AG09309 (cell line): Measurements from ENCODE around the gene VWA5B1.

ENCODE experiments used
- DNase-seq: peaks from one replicate; pipeline ENCODE4 v3.0.0-alpha.2; 2010; ENCODE audit warnings: low read depth
- H3K4me3 ChIP-seq: 2 replicates; pipeline ENCODE4 v1.5.1; 2011; ENCODE audit warnings: mild to moderate bottlenecking, low read depth, low read length, moderate library complexity; ENCODE audit not compliant: control insufficient read depth
- TF ChIP-seq, protein P1 (sequence below): IDR thresholded peaks from 2 replicates; pipeline ENCODE4 v1.5.1; 2011; ENCODE audit warnings: mild to moderate bottlenecking, low read depth, low read length, inconsistent platforms; ENCODE audit not compliant: insufficient read depth, control insufficient read depth; ENCODE audit errors: missing control alignments

VWA5B1 gene

GRCh38 chr1:20386323-20387081 lies 95.8 kb downstream of the VWA5B1 start:
- no peak overlapping the region for H3K4me3 ChIP-seq
- TF ChIP-seq, protein P1, sequence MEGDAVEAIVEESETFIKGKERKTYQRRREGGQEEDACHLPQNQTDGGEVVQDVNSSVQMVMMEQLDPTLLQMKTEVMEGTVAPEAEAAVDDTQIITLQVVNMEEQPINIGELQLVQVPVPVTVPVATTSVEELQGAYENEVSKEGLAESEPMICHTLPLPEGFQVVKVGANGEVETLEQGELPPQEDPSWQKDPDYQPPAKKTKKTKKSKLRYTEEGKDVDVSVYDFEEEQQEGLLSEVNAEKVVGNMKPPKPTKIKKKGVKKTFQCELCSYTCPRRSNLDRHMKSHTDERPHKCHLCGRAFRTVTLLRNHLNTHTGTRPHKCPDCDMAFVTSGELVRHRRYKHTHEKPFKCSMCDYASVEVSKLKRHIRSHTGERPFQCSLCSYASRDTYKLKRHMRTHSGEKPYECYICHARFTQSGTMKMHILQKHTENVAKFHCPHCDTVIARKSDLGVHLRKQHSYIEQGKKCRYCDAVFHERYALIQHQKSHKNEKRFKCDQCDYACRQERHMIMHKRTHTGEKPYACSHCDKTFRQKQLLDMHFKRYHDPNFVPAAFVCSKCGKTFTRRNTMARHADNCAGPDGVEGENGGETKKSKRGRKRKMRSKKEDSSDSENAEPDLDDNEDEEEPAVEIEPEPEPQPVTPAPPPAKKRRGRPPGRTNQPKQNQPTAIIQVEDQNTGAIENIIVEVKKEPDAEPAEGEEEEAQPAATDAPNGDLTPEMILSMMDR: no peak

GRCh38 chr1:20389571-20389970 lies 98.9 kb downstream of the VWA5B1 start:
- TF ChIP-seq, protein P1: no peak
- DNase-seq: no peak
- H3K4me3 ChIP-seq: no peak overlapping the region

More at GRCh38 chr1:20386323-20387081, 95.8 kb downstream of the VWA5B1 start:
- no peak for DNase-seq

DNA sequence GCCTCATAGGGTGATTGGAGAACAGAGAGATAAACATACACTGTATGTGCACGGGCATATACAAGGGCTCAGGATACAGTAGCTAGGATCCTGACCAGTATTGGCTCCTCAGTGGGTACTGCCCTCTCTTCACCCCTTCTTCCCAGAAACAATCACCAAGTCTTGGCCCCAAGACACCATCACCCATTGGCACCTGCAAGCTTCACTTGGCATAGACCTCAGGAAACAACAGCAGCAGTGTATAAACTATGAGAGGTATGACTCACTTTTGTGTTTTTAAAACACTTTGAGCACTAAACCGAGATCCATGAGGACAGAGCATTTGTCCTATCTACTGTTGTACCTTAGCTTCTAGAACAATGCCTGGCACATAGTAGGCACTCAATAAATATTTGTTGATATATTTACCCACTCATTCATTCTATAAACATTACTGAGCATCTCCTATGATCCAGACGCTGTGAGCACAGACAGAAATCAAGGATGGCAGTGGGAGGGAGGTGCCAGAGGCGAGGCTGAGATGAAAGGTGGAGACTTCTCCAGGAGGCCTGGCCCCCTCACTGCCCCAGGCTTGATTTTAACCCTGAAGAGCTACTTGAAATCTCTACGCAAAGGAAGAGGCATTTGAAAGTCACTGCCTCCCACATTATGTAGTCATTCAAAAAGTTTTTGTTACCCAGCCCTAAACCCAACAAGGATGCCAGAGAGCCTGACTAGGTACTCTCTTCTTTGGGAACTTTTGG lies 100.1 kb downstream of the VWA5B1 start:
- DNase-seq: no peak
- TF ChIP-seq, protein P1: no peak
- no peak overlapping the region for H3K4me3 ChIP-seq

GRCh38 chr1:20395255-20395654 lies 104.6 kb downstream of the VWA5B1 start:
- TF ChIP-seq, protein P1: no peak
- H3K4me3 ChIP-seq: no peak overlapping the region
- DNase-seq: no peak

DNA sequence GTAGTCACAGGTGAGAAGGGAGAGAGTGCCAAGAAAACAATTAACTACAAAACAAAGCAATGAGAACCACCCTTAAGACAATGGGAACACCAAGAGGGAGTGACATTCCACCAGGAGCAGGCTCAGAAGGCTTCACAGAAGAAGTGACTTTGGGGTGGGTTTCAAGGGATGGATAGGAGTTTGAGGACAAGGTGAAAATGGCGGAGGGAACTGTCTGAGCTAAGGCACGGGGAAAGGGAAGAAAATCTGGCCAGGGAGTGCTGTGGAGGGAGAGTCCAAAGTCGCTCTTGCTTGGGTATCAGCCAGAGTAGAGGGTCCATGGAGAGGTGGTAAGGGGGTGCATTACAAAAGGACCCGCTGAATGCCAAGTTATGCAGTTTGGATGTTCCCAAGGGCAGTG lies 108.1 kb downstream of the VWA5B1 start:
- TF ChIP-seq, protein P1: no peak
- H3K4me3 ChIP-seq: no peak overlapping the region
- DNase-seq: no peak

DNA sequence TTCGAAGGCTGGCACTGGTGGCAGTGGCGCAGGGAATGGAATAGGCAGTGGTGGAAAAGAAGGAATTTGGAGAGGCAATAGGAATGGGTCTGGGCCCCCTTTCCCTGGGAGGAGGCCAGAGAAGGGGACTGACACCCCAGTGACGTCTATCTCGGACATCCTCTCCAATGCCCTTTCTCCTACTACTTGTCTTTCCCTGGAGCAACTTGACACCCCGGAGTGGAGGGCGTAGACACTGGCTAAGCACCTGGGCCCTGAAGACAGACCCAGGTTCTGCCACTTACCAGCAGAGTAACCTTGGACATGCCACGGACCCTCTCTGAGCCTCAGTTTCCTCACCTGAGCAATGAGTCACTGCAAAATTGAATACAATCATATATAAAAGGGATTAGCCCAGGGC lies 108.5 kb downstream of the VWA5B1 start:
- no peak overlapping the region for H3K4me3 ChIP-seq
- no peak for DNase-seq
- TF ChIP-seq, protein P1: no peak
